T-helper 1 cell treated with Interleukin-12 subunit alpha and Interleukin-12 subunit beta and Interleukin-4 antibody, amounts not matched to agents 30 μg/mL and 1 μg/mL, for 36 hours (primary cell): ENCODE results near the gene CCDC73.
"Not testable (repeated sequence)": the region's sequence is repeated elsewhere in the genome, so short reads cannot be mapped to it uniquely, and the experiment has no call there.

Source experiments
- H3K27ac Mint-ChIP-seq: one replicate; pipeline ENCODE4 v1.8.0; 2021; ENCODE audit warnings: mild to moderate bottlenecking, mixed read lengths
- H3K27me3 Mint-ChIP-seq: one replicate; pipeline ENCODE4 v1.8.0; 2021; ENCODE audit warnings: low read depth, mixed read lengths
- H3K36me3 Mint-ChIP-seq: one replicate; pipeline ENCODE4 v1.8.0; 2021; ENCODE audit warnings: low read depth, mixed read lengths
- H3K4me1 Mint-ChIP-seq: one replicate; pipeline ENCODE4 v1.8.0; 2021; ENCODE audit warnings: low read depth, mixed read lengths
- H3K4me3 Mint-ChIP-seq: one replicate; pipeline ENCODE4 v1.8.0; 2021; ENCODE audit warnings: mild to moderate bottlenecking, moderate library complexity, mixed read lengths
- H3K9me3 Mint-ChIP-seq: one replicate; pipeline ENCODE4 v1.8.0; 2021; ENCODE audit warnings: mixed read lengths

CCDC73 gene

DNA sequence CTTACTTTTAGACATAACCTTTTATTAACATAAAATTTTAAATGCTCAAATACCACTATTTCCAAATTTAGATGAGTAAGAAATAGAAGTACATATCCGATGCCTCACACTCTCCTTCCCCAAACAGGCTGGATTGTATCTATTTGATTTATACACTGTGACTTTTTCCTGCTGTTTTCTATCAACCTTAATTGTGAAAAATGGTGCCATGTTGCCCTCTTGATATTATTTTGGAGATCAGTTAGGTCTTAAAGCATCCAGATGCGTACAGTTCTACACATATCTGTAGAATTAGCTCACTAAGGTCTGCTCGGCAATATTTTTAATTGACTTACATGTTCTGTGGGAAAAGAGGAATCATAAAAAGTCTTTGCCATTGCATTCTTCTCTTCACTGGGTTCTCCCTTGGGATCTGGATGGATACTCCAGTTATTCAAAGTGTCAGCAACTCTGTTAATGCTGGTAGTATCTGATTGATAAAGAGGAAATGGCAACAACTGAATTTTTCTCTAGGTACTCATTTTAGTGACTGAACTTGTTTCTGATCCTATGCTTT, 183.6 kb downstream of the CCDC73 start:
- peaks cover 21% of the 10 kb centered on the region for H3K36me3 Mint-ChIP-seq
- H3K9me3 Mint-ChIP-seq = peaks cover 18% of the 10 kb centered on the region
- H3K27ac Mint-ChIP-seq = no peak overlapping the region
- no peaks in the 10 kb centered on the region for H3K4me1 Mint-ChIP-seq
- no peaks in the 10 kb centered on the region for H3K27me3 Mint-ChIP-seq
- no peak overlapping the region for H3K4me3 Mint-ChIP-seq

DNA sequence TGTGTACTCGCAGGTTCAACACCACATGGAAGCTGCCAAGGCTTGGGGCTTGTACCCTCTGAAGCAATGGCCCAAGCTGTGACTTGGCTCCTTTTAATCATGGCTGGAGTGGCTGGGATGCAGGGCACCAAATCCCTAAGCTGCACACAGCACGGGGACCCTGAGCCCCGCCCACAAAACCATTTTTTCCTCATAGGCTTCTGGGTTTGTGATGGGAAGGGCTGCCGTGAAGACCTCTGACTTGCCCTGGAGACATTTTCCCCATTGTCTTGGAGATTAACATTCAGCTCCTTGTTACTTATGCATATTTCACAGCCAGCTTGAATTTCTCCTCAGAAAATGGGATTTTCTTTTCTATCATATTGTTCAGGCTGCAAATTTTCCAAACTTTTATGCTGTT, 185.6 kb downstream of the CCDC73 start:
- not testable (repeated sequence) for H3K4me3 Mint-ChIP-seq, H3K27me3 Mint-ChIP-seq, H3K4me1 Mint-ChIP-seq, H3K27ac Mint-ChIP-seq
- H3K9me3 Mint-ChIP-seq = peaks cover 18% of the 10 kb centered on the region
- peaks cover 28% of the 10 kb centered on the region for H3K36me3 Mint-ChIP-seq

- Mint-ChIP-seq H3K9me3 (peaks cover 18% of the 10 kb centered on the region), H3K27me3 (no peaks in the 10 kb centered on the region), H3K27ac (no peak overlapping the region), H3K4me1 (peaks cover 2% of the 10 kb centered on the region), H3K36me3 (peaks cover 43% of the 10 kb centered on the region), H3K4me3 (no peak overlapping the region)
Observed at GRCh38 chr11:32606220-32606619, 188.2 kb downstream of the CCDC73 start.

GRCh38 chr11:32602657-32603415, 191.6 kb downstream of the CCDC73 start:
- Mint-ChIP-seq H3K27me3 (no peaks in the 10 kb centered on the region), H3K27ac (no peak overlapping the region), H3K9me3 (peaks cover 6% of the 10 kb centered on the region), H3K36me3 (peaks cover 41% of the 10 kb centered on the region), H3K4me3 (no peak overlapping the region), H3K4me1 (peaks cover 4% of the 10 kb centered on the region)

- Mint-ChIP-seq H3K27ac (no peak overlapping the region), H3K4me3 (no peak overlapping the region), H3K9me3 (no peaks in the 10 kb centered on the region), H3K36me3 (peaks cover 56% of the 10 kb centered on the region), H3K27me3 (no peaks in the 10 kb centered on the region), H3K4me1 (peaks cover 13% of the 10 kb centered on the region)
Observed at GRCh38 chr11:32597921-32598320, 196.5 kb downstream of the CCDC73 start.

GRCh38 chr11:32596114-32596513, 198.3 kb downstream of the CCDC73 start:
- not testable (repeated sequence) for H3K4me3 Mint-ChIP-seq, H3K27me3 Mint-ChIP-seq, H3K27ac Mint-ChIP-seq, H3K9me3 Mint-ChIP-seq
- Mint-ChIP-seq H3K36me3 (peaks cover 62% of the 10 kb centered on the region), H3K4me1 (peaks cover 19% of the 10 kb centered on the region)

GRCh38 chr11:32594272-32594671, 200.2 kb downstream of the CCDC73 start:
- no peak overlapping the region for H3K27ac Mint-ChIP-seq
- peaks cover 21% of the 10 kb centered on the region for H3K4me1 Mint-ChIP-seq
- no peaks in the 10 kb centered on the region for H3K9me3 Mint-ChIP-seq
- H3K4me3 Mint-ChIP-seq = no peak overlapping the region
- H3K27me3 Mint-ChIP-seq = no peaks in the 10 kb centered on the region
- peaks cover 64% of the 10 kb centered on the region for H3K36me3 Mint-ChIP-seq

DNA sequence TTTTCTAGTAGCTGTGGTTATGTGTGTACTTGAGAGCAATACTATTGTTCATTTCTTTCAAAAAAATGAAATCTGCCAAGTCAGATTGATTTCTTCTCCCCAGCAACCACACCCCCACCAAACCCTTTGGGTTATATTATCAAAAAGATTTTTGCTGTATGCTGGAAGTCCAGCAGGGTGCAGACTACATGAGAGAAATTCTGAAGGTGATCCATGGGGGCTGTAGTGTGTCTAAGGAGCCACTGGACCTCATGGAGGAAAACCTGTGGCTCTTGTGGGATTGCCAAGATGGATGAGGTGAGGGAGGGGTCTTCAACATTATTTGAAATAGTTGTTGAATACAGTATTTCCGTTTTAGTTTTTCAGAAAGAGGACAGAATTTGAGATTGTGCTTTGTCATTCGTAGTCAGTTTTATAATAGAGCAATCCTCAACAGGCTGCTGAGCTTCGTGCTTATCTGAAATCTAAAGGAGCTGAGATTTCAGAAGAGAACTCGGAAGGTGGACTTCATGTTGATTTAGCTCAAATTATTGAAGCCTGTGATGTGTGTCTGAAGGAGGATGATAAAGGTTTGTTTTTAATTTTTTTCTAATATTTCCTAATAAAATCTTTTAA, 207.8 kb downstream of the CCDC73 start:
- Mint-ChIP-seq H3K36me3 (peaks cover 35% of the 10 kb centered on the region), H3K27me3 (no peaks in the 10 kb centered on the region), H3K4me3 (peak overlapping the region; percentile 99), H3K9me3 (no peaks in the 10 kb centered on the region), H3K27ac (peak overlapping the region; percentile 64), H3K4me1 (peaks cover 34% of the 10 kb centered on the region)

GRCh38 chr11:32584921-32585320, 209.5 kb downstream of the CCDC73 start:
- H3K4me3 Mint-ChIP-seq = peak overlapping the region; percentile 99
- H3K4me1 Mint-ChIP-seq = peaks cover 32% of the 10 kb centered on the region
- no peaks in the 10 kb centered on the region for H3K9me3 Mint-ChIP-seq
- H3K27me3 Mint-ChIP-seq = no peaks in the 10 kb centered on the region
- H3K36me3 Mint-ChIP-seq = peaks cover 26% of the 10 kb centered on the region
- peak overlapping the region; percentile 99 for H3K27ac Mint-ChIP-seq

GRCh38 chr11:32583459-32584271, 210.8 kb downstream of the CCDC73 start, which contains the start of gene EIF3M:
EIF3M (plus strand) TSS chr11:32583831; CDS start chr11:32583888, 57 bp downstream.
- H3K4me3 Mint-ChIP-seq = peak within 1 kb of the TSS; percentile 99
- H3K36me3 Mint-ChIP-seq = peaks cover 22% of the 10 kb centered on the region
- peak within 1 kb of the TSS; percentile 99 for H3K27ac Mint-ChIP-seq
- H3K4me1 Mint-ChIP-seq = peaks cover 29% of the 10 kb centered on the region
- no peaks in the 10 kb centered on the region for H3K9me3 Mint-ChIP-seq
- H3K27me3 Mint-ChIP-seq = no peaks in the 10 kb centered on the region

DNA sequence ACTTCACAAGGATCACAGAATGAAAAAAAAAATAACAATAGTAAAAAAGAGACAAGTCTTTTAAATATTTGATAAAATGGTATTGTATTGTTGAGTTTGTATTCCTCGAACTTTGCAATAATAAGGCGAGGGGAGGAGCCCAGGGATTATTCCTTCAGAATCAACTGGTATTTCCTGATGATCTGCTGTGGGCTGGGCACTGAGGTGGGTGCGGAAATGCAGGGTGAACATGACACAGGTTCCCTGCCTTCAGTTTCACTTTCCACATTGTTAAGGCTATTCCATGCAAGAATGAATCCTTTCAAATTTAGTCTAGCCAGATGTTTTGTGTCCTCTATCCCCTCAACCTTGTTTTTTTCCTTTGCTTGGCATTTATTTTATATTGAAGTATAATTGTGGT, 212.9 kb downstream of the CCDC73 start:
- H3K4me3 Mint-ChIP-seq = no peak overlapping the region
- H3K27me3 Mint-ChIP-seq = no peaks in the 10 kb centered on the region
- H3K27ac Mint-ChIP-seq = no peak overlapping the region

DNA sequence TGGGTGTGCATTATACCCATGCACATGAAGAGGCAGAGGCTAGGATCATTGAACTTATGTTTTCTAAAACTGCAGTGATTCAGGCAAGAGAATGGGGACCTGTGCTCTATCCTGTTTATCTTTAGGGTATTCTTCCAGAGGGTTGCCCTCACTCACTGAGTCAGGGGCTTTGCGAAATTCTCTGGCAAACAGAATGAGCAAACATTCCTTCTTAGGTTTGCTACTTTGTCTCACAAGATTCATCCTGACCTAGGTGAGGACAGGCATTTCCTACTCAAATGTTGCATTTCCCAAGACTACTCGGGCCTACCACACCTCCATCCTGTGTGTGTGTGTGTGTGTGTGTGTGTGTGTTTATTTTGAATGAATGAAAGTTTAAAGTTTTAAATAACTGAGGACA, 213.5 kb downstream of the CCDC73 start:
- H3K27ac Mint-ChIP-seq = no peak overlapping the region
- no peaks in the 10 kb centered on the region for H3K27me3 Mint-ChIP-seq
- H3K9me3 Mint-ChIP-seq = no peaks in the 10 kb centered on the region
- H3K4me1 Mint-ChIP-seq = peaks cover 16% of the 10 kb centered on the region
- H3K36me3 Mint-ChIP-seq = peaks cover 15% of the 10 kb centered on the region
- H3K4me3 Mint-ChIP-seq = no peak overlapping the region

More for the DNA sequence above, 212.9 kb downstream of the CCDC73 start:
- Mint-ChIP-seq H3K9me3 (no peaks in the 10 kb centered on the region), H3K4me1 (peaks cover 19% of the 10 kb centered on the region), H3K36me3 (peaks cover 17% of the 10 kb centered on the region)

- no peaks in the 10 kb centered on the region for H3K36me3 Mint-ChIP-seq
- no peaks in the 10 kb centered on the region for H3K9me3 Mint-ChIP-seq
- H3K27ac Mint-ChIP-seq = no peak overlapping the region
- peaks cover 3% of the 10 kb centered on the region for H3K4me1 Mint-ChIP-seq
- no peak overlapping the region for H3K4me3 Mint-ChIP-seq
- H3K27me3 Mint-ChIP-seq = no peaks in the 10 kb centered on the region
Observed at GRCh38 chr11:32576456-32576855, 218.0 kb downstream of the CCDC73 start.

- Mint-ChIP-seq H3K36me3 (no peaks in the 10 kb centered on the region), H3K27me3 (peaks cover 3% of the 10 kb centered on the region), H3K27ac (no peak overlapping the region), H3K4me3 (no peak overlapping the region), H3K9me3 (no peaks in the 10 kb centered on the region), H3K4me1 (peaks cover 3% of the 10 kb centered on the region)
Observed at GRCh38 chr11:32575070-32575469, 219.4 kb downstream of the CCDC73 start.
